ENCODE measurements around the gene SLC51A.
"Not testable (repeated sequence)": the region's sequence is repeated elsewhere in the genome, so short reads cannot be mapped to it uniquely, and the experiment has no call there.

The SLC51A gene

DNA sequence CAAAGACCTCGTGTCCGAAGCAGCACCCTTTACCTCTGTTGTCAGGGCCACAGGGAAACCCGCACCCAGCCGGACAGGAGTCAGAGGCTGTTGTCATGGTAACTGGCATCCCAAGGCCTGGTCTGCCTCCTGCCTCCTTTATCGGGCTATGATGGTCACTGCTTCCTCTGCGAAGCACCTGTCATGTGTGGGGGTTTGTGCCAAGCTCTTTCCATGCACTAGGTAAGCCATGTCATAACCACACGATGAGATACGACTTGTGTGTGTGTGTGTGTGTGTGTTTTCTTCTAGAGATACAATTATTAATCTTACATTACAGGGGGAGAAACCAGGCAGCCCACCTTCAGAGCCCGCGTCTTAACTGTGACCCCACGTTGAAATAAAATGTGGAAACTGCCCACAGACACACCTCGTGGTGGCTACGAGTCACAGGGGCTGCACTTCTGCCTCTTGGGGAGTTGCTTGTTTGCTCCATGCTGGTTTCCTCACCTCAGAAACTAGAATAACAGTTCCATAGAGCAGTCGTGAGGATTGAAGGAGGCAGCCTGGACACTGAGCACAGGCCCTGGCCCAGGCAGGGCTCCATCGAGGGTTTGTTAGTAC is 23.1 kb upstream of the SLC51A start:
- no peak for DNase-seq (ENCODE audit: low read depth)

DNA sequence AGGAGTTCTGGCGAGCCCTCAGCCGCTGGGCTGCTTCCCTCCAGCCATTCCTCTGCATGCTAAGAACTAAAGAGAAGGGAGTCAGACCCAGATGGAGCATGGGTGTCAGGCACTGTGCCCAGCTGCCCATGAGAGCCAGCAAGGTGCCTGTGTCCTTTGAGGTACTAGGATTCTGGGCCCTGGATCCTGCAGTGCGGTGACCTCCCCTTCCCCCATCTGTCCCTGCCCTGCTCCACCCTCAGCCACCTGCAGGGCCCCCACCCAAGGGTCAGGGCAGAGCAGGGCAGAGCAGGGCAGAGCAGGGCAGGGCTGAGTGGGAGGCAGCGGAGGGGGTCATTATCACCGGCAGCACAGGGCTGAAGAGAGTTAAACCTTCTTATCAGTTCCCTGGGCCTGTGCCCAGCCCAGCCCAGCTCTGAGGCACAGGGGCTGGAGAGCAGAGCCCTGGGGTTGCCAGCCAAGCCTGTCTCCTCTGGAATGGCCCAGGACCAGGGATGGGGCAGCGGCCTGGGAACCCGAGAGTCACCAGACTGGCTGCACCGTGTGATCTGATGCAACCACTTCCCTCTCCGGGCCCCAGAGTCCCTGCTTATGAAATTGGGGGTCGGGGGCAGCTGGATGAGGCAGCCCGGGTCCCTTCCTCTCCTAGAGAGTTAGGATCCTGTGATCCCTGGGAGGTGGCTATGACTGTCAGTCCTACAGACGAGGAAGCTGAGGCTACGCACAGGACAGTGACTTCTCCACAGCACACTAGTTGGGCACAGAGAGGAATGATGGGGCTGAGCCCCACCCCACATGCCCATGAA is 22.4 kb upstream of the SLC51A start:
- no peak for DNase-seq (ENCODE audit: low read depth)

DNA sequence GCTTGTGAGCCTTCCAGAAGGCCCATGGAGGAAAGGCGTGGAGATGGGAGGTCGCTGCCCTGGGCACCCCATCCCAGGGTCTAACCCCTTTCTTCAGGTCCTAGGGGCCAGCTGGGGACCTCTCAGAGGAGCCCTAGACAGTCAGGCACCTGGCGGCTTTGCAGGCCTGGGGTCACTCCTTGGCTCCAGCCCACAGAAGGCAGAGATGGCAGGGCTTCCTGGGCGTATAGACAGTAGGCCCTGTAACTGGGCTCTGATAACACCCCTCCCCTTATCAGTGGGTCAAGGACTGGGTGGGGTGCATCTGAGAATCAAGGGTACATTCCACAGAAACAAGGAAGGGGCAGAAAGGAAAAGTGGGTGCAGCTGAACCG is 21.8 kb upstream of the SLC51A start:
- DNase-seq (ENCODE audit: low read depth) = no peak

DNA sequence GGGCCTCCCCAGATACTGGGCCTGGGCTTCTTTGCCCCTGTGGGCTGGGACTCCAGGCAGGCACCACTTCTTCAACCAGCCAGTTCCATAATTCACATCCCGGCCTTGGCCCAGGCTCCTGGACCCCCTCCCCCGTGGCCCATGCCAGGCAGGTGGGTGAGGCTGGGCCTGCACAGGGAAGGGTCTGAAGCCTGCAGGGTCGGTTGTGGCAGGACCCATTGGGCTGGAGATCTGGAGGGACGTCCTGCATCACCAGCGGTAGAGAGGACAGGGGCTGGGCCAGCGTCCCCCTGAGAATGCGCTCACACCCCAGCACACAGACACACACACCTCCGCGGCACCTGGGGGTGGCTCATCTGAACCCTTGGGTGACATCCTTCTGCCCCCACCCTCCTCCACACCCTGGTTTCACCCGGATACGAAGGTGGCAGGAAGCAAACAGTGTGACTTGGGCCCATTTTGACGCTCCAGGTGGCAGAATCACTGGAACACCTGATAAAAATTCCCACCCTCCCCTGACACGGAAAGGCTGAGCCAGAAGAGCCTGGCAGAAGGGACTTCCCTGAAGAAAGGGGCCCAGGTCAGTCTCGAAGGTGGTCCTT is 20.6 kb upstream of the SLC51A start:
- no peak for DNase-seq (ENCODE audit: low read depth)

DNA sequence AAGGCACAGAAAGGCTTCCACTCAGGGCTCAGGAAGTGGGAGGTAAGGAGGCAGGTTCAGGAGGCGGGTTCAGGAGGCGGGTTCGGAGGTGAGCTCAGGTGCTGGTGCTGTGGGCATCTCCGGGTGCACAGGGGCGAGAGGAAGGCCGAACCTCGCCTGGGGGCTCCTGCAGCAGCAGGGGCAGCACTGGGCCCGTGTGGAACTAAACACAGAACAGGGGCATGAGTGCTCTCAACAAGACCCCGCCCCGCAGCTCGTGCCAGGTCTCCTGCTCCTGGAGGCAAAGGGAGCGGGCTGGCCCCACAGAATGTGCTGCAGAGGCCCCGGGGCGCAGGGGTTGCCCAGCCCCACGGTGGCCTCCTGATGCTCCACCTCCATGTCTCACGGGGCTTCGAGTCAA is 18.8 kb upstream of the SLC51A start:
- DNase-seq (ENCODE audit: low read depth) = no peak

DNA sequence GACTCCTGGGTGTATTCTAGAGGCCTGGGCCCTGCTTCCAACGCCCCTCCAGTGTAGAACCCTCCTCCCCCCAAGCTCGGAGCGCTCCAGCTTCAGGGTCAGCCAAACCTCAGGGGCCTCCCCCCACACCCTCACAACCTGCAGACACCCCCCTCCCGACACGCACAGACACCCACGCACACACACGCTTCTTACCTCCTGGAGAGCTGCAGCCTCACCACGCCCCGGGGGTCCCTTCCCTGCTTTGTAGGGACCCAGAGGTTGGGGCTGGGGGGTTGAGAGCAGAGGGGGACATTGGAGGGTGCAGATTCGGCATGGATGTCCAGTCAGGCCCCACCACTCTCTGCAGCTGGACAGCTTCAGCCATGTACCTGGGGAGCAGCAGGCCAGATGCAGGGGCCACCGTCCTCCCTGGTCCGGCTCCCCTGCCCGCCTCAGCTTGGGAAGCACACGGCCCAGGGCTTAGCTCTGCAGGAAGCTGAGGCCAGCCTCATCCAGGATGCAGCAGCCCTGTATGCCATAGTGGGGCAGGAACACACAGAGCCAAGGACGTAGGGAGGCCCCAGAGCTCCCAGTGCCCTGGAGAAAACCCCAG is 18.2 kb upstream of the SLC51A start:
- no peak for DNase-seq (ENCODE audit: low read depth)

DNA sequence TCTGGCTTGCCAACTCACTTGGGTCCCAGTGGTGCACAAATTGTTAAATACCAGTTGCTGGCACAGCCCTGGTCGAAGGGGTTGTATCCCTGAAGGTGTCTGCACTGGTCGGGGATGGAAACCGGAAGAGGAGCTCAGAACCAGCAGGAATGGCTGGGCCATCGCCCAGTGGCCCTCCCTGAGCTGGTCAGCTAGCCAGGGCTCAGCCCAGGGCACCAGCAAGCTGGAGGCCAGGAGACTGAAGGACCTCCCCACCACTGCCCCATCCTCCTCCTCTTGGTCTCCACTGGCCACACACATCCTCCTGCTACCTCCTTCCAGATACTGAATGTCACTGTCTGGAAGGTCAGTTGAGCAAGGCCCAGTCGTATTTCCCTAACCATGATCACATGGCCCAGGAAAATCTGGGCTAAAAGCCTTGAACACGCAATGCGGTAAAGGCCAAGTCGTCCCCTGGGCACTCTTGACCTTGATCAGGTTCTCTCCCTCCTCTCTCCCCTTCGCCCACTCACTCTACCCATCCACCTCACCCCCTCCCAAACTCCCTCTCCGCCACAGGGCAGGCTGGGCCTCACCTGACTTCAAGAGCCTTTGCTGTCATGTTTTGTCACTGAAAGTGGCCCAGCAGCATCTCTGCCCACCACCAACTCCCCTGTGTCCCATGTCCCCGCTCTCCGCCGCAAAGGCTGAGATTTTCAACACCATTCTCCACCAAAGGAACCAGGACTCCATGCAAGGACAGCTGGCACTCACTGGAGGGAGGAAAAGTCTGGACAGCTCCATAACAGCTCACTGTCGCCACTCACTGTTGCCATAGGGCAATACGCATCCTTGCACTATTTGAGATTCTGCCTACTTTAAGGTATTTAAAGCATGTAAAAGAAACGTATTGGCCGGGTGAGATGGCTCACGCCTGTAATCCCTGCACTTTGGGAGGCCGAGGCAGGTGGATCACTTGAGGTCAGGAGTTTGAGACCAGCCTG is 17.3 kb upstream of the SLC51A start:
- peak; percentile 15 for DNase-seq (ENCODE audit: low read depth)

DNA sequence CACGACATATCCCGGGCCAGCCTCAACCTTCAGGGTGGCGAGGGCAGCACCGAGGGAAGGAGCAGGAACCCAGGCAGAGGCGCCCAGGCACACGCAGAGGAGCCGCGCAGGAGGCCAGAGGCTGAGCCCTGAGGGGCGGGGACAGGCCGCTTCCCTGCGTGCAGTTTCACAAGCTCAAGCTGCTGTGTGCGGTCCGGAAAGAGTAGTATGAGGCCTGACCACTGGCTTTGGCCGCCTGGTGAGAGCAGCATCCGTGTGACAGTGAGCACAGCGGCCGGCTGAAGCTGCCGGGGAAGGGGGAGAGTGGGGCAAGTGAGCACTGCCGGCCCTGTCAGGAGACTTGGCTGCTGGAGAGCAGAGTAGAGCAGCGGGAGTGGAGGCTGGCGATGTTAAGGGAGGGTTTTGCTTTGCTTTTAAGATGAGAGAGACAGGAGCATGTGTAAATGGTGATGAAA is 13.8 kb upstream of the SLC51A start:
- DNase-seq (ENCODE audit: low read depth) = peak; percentile 67

DNA sequence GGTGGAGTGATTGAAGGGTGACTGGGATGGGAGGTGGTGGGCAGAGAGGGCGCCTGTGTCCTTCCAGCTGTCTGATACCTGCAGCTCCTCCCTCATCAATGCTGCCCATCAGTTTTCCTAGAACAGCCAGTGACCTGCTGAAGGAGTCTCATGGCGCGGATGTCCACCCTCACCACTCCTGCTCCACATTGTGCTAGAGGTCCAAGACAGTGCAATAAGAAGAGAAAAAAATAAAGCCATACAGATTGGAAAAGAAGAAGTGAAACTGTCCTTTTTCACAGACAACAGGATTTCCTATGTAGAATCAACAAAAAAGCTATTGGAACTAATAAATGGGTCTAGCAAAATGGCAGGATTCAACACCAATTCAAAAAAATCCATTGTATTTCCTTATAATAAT is 12.5 kb upstream of the SLC51A start:
- no peak for DNase-seq (ENCODE audit: low read depth)

DNA sequence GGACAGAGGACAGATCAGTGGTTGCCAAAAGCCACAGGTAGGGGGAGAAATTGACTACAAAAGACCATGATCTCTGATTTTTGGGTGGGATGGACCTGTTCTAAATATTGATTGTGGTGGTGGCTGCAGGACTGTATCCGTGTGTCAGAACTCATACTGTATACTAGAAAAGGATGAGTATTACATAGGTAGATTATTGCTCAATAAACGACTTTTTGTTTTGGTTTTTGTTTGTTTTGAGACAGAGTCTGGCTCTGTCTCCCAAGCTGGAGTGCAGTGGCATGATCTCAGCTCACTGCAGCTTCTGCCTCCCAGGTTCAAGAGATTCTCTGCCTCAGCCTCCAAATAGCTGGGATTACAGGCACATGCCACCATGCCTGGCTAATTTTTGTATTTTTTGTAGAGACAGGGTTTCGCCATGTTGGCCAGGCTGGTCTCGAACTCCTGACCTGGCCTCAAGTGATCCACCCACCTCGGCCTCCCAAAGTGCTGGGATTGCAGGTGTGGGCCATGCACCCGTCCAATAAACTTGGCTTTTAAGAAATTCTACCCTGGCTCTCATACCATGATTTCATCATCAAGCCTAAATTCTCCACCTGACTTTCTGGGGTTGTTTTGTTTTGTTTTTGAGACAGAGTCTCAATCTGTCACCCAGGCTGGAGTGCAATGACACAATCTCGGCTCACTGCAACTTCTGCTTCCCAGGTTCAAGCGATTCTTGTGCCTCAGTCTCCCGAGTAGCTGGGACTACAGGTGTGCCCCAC is 10.7 kb upstream of the SLC51A start:
- DNase-seq (ENCODE audit: low read depth) = not testable (repeated sequence)

DNA sequence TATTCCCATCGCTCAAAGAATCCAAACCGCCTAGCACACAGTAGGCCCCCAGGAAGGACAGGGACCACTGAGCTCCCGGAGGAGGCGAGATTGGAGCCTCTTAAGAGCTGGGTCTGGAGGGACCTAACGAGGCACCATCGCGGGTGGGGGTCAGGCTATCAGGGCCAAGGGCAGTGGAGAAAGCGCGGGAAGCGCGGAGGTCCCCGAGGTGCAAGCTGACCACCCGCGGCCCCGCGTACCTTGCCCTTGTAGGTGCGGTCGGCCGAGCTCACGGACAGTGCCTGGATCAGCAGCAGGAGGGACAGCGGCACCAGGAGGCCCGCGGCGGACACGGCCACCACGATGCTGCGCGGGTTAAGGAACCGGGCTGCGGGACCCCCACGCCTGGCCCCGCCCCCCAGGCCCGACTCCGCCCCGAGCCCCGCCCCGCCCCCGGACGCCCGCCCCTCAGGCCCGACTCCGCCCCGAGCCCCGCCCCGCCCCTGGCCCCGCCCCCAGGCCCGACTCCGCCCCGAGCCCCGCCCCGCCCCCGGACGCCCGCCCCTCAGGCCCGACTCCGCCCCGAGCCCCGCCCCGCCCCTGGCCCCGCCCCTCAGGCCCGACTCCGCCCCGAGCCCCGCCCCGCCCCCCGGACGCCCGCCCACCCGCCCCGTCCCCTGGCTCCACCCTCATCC is 9.0 kb upstream of the SLC51A start:
- no peak for DNase-seq (ENCODE audit: low read depth)

DNA sequence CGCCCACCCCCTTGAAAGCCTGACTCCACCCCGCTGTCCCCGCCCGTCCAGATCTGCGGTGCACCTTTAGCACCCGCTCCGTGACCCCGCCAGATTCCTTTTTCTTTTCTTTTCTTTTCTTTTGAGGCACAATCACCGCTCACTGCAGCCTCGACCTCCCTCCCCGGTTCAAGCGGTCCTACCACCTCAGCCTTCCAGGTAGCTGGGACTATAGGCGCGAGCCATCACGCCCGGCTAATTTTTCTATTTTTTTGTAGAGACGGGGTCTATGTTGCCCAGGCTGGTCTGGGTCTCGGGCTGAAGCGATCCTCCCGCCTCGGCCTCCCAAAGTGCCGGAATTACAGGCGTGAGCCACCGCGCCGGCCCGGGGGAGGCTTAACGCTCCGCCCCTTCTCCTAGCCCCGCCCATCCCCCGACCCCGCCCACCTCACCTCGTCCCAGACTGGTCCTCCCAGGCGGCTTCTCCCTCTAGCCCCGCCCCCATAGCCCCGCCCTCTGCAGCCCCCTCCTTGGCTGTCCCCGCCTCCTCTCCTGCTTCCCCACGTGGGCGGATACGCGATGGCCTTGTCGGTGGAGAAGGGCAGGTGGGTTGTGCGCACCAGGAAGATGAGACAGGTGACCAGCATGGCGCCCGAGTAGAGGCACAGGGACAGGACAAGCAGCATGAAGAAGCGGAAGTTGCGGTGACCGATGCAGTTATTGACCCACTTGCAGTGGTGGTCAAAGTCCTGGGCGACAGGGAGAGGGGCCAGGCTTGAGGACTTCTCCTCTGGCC is 8.3 kb upstream of the SLC51A start:
- peak; percentile 57 for DNase-seq (ENCODE audit: low read depth)

DNA sequence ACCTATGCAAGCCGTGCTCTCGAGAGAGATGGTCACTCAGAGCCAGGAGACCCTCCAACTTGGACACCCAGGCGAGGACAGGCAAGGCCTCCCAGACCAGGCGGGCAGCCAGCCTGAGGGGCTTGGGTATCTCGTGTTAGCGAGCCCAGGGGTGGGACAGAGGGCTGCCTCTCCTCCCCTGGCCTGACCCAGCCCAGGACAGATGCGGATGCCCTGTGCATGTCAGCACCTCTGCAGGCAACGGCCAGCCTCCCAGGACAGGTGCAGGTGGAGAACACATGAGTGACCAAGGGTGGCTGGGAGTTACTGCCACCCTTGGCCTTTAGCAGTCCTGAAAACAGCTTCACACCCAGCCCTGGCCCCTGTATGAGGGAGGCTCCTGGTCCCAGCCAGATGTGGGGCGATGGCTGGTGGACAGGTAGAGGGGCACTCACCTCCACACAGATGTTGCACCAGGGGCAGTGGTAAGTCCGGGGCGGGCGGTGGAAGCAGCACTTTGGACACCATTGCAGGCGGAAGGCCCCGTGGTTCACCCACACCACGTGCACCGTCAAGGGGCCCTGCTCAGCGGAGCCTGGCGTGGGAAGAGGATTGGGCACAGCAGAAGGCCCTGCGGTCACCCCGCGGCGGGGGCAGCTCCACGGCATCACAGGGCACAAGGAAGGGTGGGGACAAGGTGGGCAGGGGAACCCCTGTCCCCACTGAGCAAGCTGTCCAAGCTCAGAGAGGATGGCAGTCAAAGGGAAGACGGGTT is 7.2 kb upstream of the SLC51A start:
- DNase-seq (ENCODE audit: low read depth) = no peak

DNA sequence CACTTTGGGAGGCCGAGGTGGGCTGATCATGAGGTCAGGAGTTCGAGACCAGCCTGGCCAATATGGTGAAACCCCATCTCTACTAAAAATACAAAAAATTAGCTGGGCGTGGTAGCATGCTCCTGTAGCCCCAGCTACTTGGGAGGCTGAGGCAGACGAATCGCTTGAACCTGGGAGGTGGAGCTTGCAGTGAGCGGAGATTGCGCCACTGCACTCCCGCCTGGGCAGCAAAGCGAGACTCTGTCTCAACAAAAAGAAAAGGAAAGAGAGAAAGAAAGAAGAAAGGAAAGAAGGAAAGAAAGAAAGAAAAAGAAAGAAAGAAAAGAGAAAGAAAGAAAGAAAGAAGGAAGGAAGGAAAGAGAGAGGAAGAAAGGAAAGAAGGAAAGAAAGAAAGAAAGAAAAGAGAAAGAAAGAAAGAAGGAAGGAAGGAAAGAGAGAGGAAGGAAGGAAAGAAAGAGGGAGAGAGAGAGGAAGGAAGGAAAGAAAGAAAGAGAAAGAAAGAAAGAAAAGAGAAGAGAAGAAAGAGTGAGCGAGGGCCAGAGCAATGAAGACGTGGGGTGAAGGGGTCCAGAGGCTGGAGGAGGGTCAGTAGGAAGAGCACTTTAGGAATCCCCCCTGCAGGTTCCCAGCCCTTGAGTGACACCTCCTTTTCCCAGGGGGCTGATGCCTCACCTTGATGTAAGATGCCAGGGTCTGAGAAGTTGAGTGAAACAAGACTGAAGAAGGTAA is 6.2 kb upstream of the SLC51A start:
- not testable (repeated sequence) for DNase-seq (ENCODE audit: low read depth)

DNA sequence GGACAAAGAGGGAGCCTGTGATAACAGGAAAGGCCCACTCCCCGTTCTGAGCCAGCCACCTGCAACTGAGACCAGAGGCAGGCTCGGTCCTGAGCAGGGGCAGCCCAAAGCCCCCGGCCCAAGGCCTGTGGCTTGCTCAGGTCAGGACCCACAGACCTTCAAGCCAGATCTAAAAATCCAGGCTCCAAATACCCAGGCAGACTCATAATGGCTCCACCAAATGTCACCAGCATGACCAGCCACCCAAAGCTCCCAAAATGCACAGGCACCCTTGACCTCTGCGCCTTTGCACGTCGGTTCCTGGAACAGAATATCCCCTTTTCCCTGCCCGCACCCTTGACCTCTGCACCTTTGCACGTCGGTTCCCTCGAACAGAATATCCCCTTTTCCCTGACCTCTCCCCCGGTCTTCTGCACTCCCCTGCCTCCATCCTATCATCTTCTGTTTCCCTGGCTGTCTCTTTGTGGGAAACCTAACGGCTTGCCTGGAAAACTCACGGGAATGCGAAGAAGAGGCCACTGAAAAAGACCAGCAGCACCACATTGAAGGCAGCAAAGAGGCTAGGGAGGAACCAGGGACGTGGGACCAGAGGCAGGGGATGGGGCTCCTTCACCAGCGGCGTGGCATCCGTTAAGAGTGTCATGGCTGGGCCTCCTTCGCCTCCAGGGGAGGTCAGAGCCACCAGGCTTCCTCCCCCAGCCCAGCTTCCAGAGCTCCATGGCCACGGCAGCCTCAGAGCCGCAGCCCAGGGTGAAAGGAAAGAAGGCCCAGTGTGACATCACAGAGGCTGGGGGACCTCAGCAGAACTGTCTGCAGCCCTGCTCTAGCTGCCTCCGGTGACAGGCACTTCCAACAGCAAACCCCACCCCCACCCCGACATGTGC is 5.4 kb upstream of the SLC51A start, which contains the start of gene ZDHHC19:
Gene ZDHHC19, minus strand, starts transcription at position 728 of the 884 bp plus-strand sequence. Its CDS starts 85 bp downstream, at position 643.
- no peak for DNase-seq (ENCODE audit: low read depth)

DNA sequence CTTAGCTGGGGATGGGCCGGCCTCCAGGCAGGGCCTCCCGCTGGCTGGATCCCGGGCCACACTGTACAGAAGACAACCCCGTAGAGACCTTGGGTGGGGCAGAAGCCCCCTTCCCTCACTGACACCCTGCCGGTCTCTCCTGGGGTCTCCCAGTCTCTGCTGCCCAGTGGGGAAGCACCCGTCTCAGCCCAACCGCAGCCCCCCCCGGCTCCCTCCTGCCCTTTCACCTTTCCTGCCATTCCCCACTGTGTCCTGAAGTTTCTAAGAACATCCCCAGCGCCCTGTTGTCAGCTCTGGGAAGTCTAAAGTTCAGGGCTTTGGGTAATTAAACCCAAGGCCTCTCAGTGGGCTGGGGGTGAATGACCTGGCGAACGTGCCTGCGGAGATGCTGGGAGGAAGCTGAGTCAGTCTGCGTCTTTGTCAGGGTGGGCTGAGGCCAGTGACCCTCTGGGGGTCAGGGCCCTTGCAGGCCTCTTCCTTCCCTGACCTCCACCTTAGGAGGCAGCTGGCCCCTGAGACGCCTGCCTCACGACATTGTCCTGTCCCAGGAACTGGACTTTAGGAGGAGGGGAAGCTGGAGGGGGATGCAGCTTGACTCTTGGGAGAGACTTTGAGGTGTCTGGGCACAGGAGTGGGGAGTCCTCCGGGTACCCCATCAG is 1.4 kb upstream of the SLC51A start:
- no peak for DNase-seq (ENCODE audit: low read depth)
